Astrocyte of the hippocampus (primary cell): Measurements from ENCODE around the gene BCL2L11.
"Not testable (repeated sequence)": the region's sequence is repeated elsewhere in the genome, so short reads cannot be mapped to it uniquely, and the experiment has no call there.

Source experiments
- DNase-seq: peaks from one replicate; pipeline ENCODE4 v3.0.0; 2011; ENCODE audit warnings: low read depth, low spot score

The BCL2L11 gene

DNA sequence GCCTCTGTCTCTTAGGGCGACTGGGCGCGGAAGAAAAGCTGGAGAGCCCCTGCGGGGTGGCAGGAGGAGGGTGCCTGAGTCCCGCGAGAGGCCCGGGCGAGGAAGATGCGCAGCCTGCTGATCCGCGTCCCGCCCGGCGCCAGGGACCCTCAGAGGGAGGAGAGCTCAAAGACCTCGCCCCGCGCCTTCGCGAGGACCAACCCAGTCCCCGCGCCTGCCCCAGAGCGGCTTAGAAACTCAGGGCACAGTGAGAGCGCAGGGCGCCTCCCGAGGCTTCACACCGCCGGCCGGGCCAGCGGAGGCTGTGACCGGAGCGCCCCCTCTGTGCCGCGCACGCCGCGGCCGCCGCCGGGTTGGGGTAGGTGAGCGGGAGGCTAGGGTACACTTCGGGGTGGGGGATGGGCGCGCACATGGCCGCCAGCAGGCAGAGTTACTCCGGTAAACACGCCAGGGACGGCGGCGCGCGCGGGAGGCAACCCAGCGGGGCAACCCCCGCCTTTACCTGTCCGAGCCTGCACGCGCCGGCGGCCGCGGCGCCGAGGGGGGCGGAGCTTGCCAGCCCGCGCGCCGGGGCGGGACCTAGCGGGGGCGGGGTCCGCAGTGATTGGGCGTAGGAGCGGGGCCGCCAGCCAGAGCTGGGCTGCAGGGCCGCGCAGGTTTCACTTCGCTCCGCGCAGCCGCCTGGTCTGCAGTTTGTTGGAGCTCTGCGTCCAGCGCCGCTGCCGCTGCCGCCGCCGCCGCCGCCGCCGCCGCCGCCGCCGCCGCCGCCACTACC is at the start of gene BCL2L11:
Gene BCL2L11, plus strand, starts transcription at position 662 of the 775 bp plus-strand sequence. CDS start 2,832 bp downstream, outside the sequence.
- DNase-seq: peak; percentile 98

DNA sequence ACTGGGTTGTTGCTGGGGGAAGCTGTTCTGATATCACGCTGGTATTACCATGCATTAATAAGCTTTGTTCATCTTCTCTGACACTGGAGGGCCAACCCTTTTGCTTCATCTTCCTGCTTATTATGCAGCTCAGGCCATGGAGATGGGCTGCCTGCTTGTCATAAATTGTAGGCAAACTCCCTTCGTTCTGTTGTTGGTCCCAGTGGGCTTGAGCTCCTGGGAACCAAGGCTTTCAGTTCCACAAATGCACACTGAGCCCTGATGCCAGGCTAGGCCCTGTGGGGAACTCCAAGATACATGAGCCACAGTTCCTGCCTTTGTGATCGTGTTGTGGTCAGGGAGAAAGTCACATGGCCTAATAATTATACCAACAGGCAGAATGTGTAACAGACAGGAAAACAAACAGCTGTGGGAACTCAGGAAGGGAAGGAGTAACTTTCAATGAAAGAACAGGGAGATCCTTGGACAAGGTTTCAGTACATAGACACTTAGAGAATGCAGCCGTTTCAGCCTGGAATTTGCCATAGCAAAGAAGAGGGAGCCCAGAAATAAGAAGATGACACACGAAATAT is 49.0 kb upstream of the BCL2L11 start:
- DNase-seq: peak; percentile 95

GRCh38 chr2:111072220-111072871 is 48.4 kb upstream of the BCL2L11 start:
- peak; percentile 93 for DNase-seq

GRCh38 chr2:111082659-111083058 is 38.1 kb upstream of the BCL2L11 start:
- not testable (repeated sequence) for DNase-seq

- DNase-seq: no peak
Observed at GRCh38 chr2:111091811-111092211, 28.9 kb upstream of the BCL2L11 start.

DNA sequence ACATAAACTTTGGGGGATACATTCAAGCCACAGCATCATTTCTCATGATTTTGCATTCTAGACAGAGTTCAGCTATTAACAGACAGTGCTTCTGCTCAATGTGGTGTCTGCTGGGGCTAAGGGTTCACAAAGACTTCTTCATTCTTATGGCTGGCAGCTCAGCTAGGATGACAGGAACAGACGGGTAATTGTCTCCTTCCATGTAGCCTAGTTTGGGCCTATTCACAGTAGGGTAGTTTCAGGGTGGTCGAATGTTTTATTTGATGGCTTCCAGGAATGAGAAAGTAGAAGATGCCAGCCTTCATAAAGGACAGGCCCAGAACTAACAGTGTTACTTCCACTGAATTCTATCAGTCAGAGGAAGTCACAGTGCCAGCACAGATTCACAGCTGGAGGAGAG is 26.0 kb upstream of the BCL2L11 start:
- no peak for DNase-seq

GRCh38 chr2:111095434-111095833 is 25.3 kb upstream of the BCL2L11 start:
- DNase-seq: no peak

GRCh38 chr2:111099402-111099801 is 21.3 kb upstream of the BCL2L11 start:
- no peak for DNase-seq

DNA sequence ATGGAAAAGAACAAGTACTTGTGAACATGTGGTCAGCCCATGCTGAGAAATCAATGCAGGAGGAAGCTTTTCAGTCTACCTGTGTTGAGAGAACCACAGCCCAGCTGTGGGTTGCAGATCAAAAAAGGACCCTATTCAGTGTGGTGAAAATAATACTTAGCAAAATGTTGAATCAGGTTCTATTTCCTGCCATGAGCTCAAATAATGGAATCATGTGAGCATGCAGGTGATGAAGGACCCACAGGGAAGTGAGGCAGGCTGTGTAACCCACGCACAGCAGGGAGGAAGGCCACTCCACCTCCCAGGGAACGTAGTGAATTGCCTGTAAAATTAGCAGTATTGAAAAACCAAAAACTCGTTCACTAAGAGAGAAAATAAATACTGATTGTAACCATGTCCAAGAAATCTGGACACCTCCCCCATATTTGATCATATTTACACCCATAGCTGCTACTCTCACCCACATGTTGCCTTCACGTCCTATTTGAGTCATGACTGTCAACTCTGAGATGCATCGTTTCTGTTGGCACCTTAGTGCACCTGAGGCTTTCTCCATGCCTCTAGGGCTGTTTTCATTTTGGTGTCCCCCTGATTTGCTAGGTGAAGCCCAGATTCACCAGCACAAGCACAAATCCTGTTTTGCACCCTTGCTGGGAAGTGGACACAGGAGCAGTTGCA is 20.5 kb upstream of the BCL2L11 start:
- no peak for DNase-seq

GRCh38 chr2:111100765-111101162 is 19.9 kb upstream of the BCL2L11 start:
- peak; percentile 14 for DNase-seq

DNA sequence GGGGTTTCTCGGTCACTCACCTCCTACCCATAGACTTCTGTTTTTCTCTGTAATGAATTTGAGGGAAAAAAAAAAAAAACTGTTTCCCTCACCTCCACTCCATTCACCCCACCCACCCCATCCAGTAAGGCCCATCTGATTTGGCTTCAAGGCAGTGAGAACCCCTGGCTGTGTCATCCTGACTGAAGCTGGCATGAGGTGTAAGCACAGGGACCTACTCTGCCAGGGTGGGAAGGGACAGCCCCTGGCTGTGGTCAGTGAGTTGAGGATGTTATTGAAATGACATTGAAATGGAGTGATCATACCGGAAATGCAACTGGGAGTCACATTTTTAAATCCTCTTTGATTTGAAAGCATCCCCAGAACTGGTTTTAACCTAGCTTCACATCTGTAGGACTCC is 19.1 kb upstream of the BCL2L11 start:
- no peak for DNase-seq

GRCh38 chr2:111102216-111102615 is 18.5 kb upstream of the BCL2L11 start:
- no peak for DNase-seq

DNA sequence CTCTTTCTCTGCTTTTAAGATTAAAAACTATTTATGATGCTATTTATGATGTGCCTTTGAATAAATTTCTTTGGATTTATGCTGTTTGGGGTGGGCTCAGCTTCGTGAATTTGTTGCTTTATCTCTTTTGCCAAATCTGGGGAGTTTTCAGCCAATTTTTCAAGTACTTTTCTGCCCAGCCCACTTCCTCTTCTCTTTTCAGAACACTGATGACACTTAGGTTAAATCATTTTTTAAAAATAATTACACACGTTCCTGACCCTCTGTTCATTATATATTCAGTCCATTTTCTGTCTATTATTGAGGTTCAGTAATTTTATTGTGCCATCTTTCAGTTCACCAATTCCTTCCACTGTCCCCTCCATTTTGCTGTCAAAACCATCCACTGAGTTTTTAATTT is 14.8 kb upstream of the BCL2L11 start:
- no peak for DNase-seq

GRCh38 chr2:111106706-111107105 is 14.0 kb upstream of the BCL2L11 start:
- no peak for DNase-seq

- DNase-seq: no peak
Observed at GRCh38 chr2:111108745-111109271, 11.9 kb upstream of the BCL2L11 start.

- no peak for DNase-seq
Observed at GRCh38 chr2:111111101-111111755, 9.5 kb upstream of the BCL2L11 start.

DNA sequence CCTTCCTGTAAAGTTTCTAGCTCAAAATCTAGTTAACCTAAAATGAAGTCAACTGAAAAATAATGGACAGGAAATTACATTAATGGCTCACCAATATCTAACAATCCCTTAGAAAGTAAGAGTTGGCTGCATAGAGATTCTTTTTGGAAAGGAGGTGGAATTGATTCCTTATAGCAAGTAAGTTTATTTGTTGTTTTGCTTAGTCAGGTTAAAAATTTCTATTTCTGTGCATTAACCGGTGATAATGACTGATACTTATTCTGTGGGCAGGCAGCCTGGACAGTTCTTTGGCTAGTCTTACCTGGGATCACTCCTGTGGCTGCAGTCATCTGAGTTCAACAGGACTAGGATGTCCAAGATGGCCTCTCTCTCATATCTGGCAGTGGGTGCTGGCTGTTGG is 6.9 kb upstream of the BCL2L11 start:
- no peak for DNase-seq

DNA sequence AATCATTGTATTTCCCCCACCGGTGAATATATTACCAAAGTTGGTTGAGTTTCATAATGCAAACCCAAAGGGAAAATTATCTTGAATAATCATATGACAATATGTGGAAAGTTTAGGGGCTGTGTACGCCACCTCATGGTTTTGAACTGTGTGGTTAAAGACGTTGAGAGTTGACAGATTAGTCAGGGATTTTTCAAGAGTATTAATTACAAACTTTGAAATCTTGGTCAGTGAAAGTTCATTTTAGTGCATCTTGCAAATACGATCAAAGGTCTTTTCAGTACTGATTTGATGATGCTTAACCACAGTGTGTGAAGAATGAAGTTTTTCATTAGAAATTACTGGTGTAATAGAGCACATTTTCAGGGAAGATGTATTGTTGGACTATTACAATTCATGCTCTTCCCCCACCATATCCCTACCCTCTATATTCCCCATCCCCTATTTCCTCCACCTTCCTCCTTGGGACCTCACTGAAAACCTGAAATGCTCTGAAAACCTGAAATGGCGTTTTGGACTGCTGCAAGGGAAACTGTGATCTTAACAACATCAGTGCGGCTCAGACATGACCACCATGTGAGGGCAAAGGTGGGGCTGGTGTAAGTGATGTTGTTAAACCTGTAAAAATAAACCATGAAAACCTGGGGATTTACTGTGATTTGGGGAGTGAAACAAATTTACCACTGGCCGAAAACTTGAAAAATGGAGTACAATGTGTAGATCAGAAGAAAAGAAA is 4.5 kb upstream of the BCL2L11 start:
- DNase-seq: no peak

- DNase-seq: peak; percentile 91
Observed at GRCh38 chr2:111116843-111117597, 3.7 kb upstream of the BCL2L11 start.
